H1 (cell line): ENCODE measurements around the gene OR2C1. TPM values are rescaled to one million over a fixed set of nuclear protein-coding genes. Genes with fewer than 3 reads are reported as not detected.
A peak's percentile ranks its signal among the peaks of the same experiment; 100 is the strongest.

ENCODE experiments used
- CTCF ChIA-PET: fragments of 300-600 bp; sonication (Branson Sonifier 250); formaldehyde crosslinking; loops from one replicate; lab custom pipeline; 2021; ENCODE audit not compliant: partially characterized antibody; lab: Charles Lee
- POLR2A ChIA-PET: fragments of 300-600 bp; sonication (Branson Sonifier 250); formaldehyde crosslinking; loops from one replicate; lab custom pipeline; 2021; ENCODE audit warnings: inconsistent platforms; ENCODE audit not compliant: partially characterized antibody; lab: Charles Lee
- DNase-seq, 2 experiments: peaks; one replicate each; pipeline versions ENCODE4 v3.0.0 to v3.0.0-alpha.2; 2010 to 2022; ENCODE audit warnings: low spot score in 2 of 2, low read depth in 1 of 2, mixed read lengths in 1 of 2
- FAIRE-seq: peaks from 2 replicates; lab custom pipeline; 2011; peaks lifted over from hg19 to GRCh38; lab: Jason Lieb, UNC
- H2AFZ ChIP-seq: 2 replicates; pipeline ENCODE4 v1.8.1; 2012; ENCODE audit warnings: low read length, inconsistent platforms
- H2AK5ac ChIP-seq: 2 replicates; pipeline ENCODE4 v1.6.1; 2013; ENCODE audit warnings: low read depth, low read length
- H2BK120ac ChIP-seq: replicated peaks from 2 replicates; pipeline ENCODE3; 2013; ENCODE audit warnings: low read depth, low read length, inconsistent platforms
- H2BK12ac ChIP-seq: 2 replicates; pipeline ENCODE4 v1.6.1; 2013; ENCODE audit warnings: low read depth, low read length
- H2BK15ac ChIP-seq: 2 replicates; pipeline ENCODE4 v1.6.1; 2013; ENCODE audit warnings: low read length
- H2BK20ac ChIP-seq: 2 replicates; pipeline ENCODE4 v1.6.1; 2013; ENCODE audit warnings: low read length
- H2BK5ac ChIP-seq: 2 replicates; pipeline ENCODE4 v1.6.1; 2013; ENCODE audit warnings: low read depth, low read length
- H3K14ac ChIP-seq: 2 replicates; pipeline ENCODE4 v1.6.1; 2013; ENCODE audit warnings: inconsistent platforms; ENCODE audit not compliant: insufficient read length
- H3K18ac ChIP-seq: 2 replicates; pipeline ENCODE4 v1.6.1; 2013; ENCODE audit warnings: low read length; ENCODE audit errors: extremely low read depth
- H3K23ac ChIP-seq: 2 replicates; pipeline ENCODE4 v1.6.1; 2013; ENCODE audit warnings: inconsistent platforms; ENCODE audit not compliant: insufficient read length
- H3K23me2 ChIP-seq: 2 replicates; pipeline ENCODE4 v1.6.1; 2013; ENCODE audit warnings: low read depth, low read length
- H3K27ac ChIP-seq: 2 replicates; pipeline ENCODE4 v1.6.1; 2011; ENCODE audit warnings: low read depth, low read length, inconsistent platforms
- H3K27me3 ChIP-seq, 4 experiments: replicated peaks in 1 of 4; 1 replicate in 1 of 4; 2 replicates in 3 of 4; pipeline versions ENCODE4 v1.6.1 to v1.8.1; 2011 to 2013; ENCODE audit warnings: low read length in 3 of 4, mild to moderate bottlenecking in 3 of 4, inconsistent platforms in 2 of 4, mixed read lengths in 2 of 4, moderate library complexity in 1 of 4; ENCODE audit not compliant: control insufficient read depth in 3 of 4, insufficient read depth in 3 of 4; ENCODE audit errors: extremely low read depth in 1 of 4
- H3K36me3 ChIP-seq, 4 experiments: 2 replicates each; pipeline versions ENCODE4 v1.6.1 to v1.8.1; 2011 to 2013; ENCODE audit warnings: mild to moderate bottlenecking in 4 of 4, low read length in 3 of 4, moderate library complexity in 2 of 4, control low read depth in 1 of 4, inconsistent platforms in 1 of 4; ENCODE audit not compliant: insufficient read depth in 4 of 4, control insufficient read depth in 2 of 4
- H3K4ac ChIP-seq: replicated peaks from 2 replicates; pipeline ENCODE3; 2013; ENCODE audit warnings: low read length, low read depth, mixed read lengths, inconsistent platforms; ENCODE audit not compliant: insufficient read length
- H3K4me1 ChIP-seq, 4 experiments: replicated peaks in 1 of 4; 1 replicate in 1 of 4; 2 replicates in 3 of 4; pipeline versions ENCODE4 v1.6.1 to v1.8.1; 2011 to 2013; ENCODE audit warnings: low read length in 3 of 4, inconsistent platforms in 2 of 4, mixed read lengths in 1 of 4; ENCODE audit not compliant: insufficient read depth in 4 of 4, control insufficient read depth in 3 of 4
- H3K4me2 ChIP-seq, 2 experiments: 2 replicates each; pipeline versions ENCODE4 v1.6.1 to v1.8.1; 2011 to 2013; ENCODE audit warnings: low read depth in 2 of 2, low read length in 2 of 2, control low read depth in 1 of 2, inconsistent platforms in 1 of 2, mild to moderate bottlenecking in 1 of 2; ENCODE audit not compliant: insufficient read depth in 1 of 2
- H3K4me3 ChIP-seq, 4 experiments: fragments of 200-600, 300-600 bp in 1 of 4; sonication (generic), shearing (Covaris generic), sonication (Bioruptor Twin) in 1 of 4; 2 replicates each; pipeline versions ENCODE4 v1.5.1 to v1.8.1; 2011 to 2016; ENCODE audit warnings: low read length in 4 of 4, low read depth in 3 of 4, control low read depth in 2 of 4, inconsistent platforms in 2 of 4, mild to moderate bottlenecking in 2 of 4, mixed read lengths in 1 of 4, moderate library complexity in 1 of 4; ENCODE audit not compliant: insufficient read depth in 2 of 4; ENCODE audit errors: extremely low read depth in 1 of 4
- H3K56ac ChIP-seq: replicated peaks from 2 replicates; pipeline ENCODE3; 2013; ENCODE audit warnings: low read depth, mild to moderate bottlenecking, mixed read lengths, low read length, inconsistent platforms; ENCODE audit not compliant: insufficient read length
- H3K79me1 ChIP-seq: 2 replicates; pipeline ENCODE4 v1.6.1; 2013; ENCODE audit warnings: low read depth, low read length, control low read depth
- H3K79me2 ChIP-seq, 2 experiments: 2 replicates each; pipeline versions ENCODE4 v1.6.1 to v1.8.1; 2012 to 2013; ENCODE audit warnings: low read length in 2 of 2, mild to moderate bottlenecking in 2 of 2, inconsistent platforms in 1 of 2; ENCODE audit not compliant: insufficient read depth in 2 of 2, control insufficient read depth in 1 of 2
- H3K9ac ChIP-seq, 4 experiments: replicated peaks in 1 of 4; 1 replicate in 1 of 4; 2 replicates in 3 of 4; pipeline versions ENCODE4 v1.6.1 to v1.8.1; 2011 to 2013; ENCODE audit warnings: low read depth in 3 of 4, low read length in 3 of 4, control low read depth in 2 of 4, mild to moderate bottlenecking in 2 of 4, moderate library complexity in 2 of 4, inconsistent platforms in 1 of 4; ENCODE audit errors: extremely low read depth in 1 of 4
- H3K9me3 ChIP-seq, 2 experiments: 2 replicates each; pipeline versions ENCODE4 v1.6.1 to v1.8.1; 2012 to 2013; ENCODE audit warnings: mild to moderate bottlenecking in 2 of 2, moderate library complexity in 2 of 2, control low read depth in 1 of 2, inconsistent platforms in 1 of 2, low read depth in 1 of 2, low read length in 1 of 2, mixed read lengths in 1 of 2; ENCODE audit not compliant: insufficient read depth in 2 of 2
- H4K20me1 ChIP-seq, 2 experiments: replicated peaks in 1 of 2; 2 replicates each; pipeline versions ENCODE3 to v1.8.1; 2011 to 2013; ENCODE audit warnings: inconsistent platforms in 2 of 2, low read length in 2 of 2, mild to moderate bottlenecking in 1 of 2; ENCODE audit not compliant: insufficient read depth in 2 of 2, control insufficient read depth in 1 of 2
- H4K5ac ChIP-seq: 2 replicates; pipeline ENCODE4 v1.6.1; 2013; ENCODE audit warnings: low read length, low read depth, mixed read lengths, inconsistent platforms; ENCODE audit not compliant: insufficient read length
- H4K8ac ChIP-seq: 2 replicates; pipeline ENCODE4 v1.8.0; 2013; ENCODE audit warnings: mild to moderate bottlenecking, moderate library complexity, low read length, inconsistent platforms; ENCODE audit not compliant: insufficient read depth; ENCODE audit errors: extremely low read depth
- H4K91ac ChIP-seq: replicated peaks from 2 replicates; pipeline ENCODE3; 2013; ENCODE audit warnings: low read length, mixed read lengths, inconsistent platforms; ENCODE audit not compliant: insufficient read length
- BCL11A ChIP-seq, 2 experiments: IDR thresholded peaks; one replicate each; pipeline ENCODE4 v1.6.1; 2011; ENCODE audit warnings: low read depth in 2 of 2, low read length in 2 of 2, mild to moderate bottlenecking in 2 of 2
- EZH2 ChIP-seq: fragments of 200-600 bp; sonication (generic); IDR thresholded peaks from 2 replicates; pipeline ENCODE4 v1.7.1; 2012; ENCODE audit warnings: low read depth, mild to moderate bottlenecking, moderate library complexity, low read length, inconsistent platforms; ENCODE audit not compliant: severe bottlenecking
- FOSL1 ChIP-seq: IDR thresholded peaks from 2 replicates; pipeline ENCODE4 v1.6.1; 2011; ENCODE audit warnings: mild to moderate bottlenecking, low read depth, low read length, moderate library complexity; ENCODE audit not compliant: insufficient read depth
- GTF2F1 ChIP-seq: IDR thresholded peaks from 2 replicates; pipeline ENCODE4 v1.6.1; 2012; ENCODE audit warnings: low read depth, low read length, improper control_type of control experiment, borderline replicate concordance
- JUND ChIP-seq: IDR thresholded peaks from 2 replicates; pipeline ENCODE4 v1.6.1; 2011; ENCODE audit warnings: mild to moderate bottlenecking, improper control_type of control experiment, low read length
- MAFK ChIP-seq: IDR thresholded peaks from 2 replicates; pipeline ENCODE4 v1.6.1; 2012; ENCODE audit warnings: low read depth, mild to moderate bottlenecking, improper control_type of control experiment, low read length
- RNF2 ChIP-seq: fragments of 200-900, 300-1000 bp; sonication (generic); IDR thresholded peaks from 2 replicates; pipeline ENCODE4 v1.7.1; 2016; ENCODE audit warnings: borderline replicate concordance, low read depth, mild to moderate bottlenecking, antibody characterized with exemption, low read length; ENCODE audit not compliant: poor library complexity, severe bottlenecking; ENCODE audit errors: missing control alignments
- SIX5 ChIP-seq: IDR thresholded peaks from 2 replicates; pipeline ENCODE4 v1.6.1; 2011; ENCODE audit warnings: mild to moderate bottlenecking, low read depth, low read length
- TAF1 ChIP-seq: IDR thresholded peaks from 2 replicates; pipeline ENCODE4 v1.6.1; 2011; ENCODE audit warnings: mild to moderate bottlenecking, low read depth, low read length
- WGBS, 2 experiments: shearing (Covaris generic) in 1 of 2; methylation state at CpG; one replicate each; pipeline versions ENCODE4 v1.1.6 to v1.1.7; 2013 to 2015; ENCODE audit warnings: low lambda C conversion rate in 2 of 2, mixed read lengths in 2 of 2, inconsistent platforms in 1 of 2, low coverage in 1 of 2, missing lambda C conversion rate in 1 of 2; ENCODE audit not compliant: insufficient replicate concordance in 2 of 2, insufficient coverage in 1 of 2, insufficient read length in 1 of 2; ENCODE audit errors: extremely low coverage in 1 of 2, missing lambda C conversion rate in 1 of 2; 5-methylcytosine and 5-hydroxymethylcytosine counted together
- polyA plus RNA-seq, 7 experiments: library from polyadenylated mRNA; depleted of rRNA in 3 of 7; stranded (reverse) in 5 of 7; unstranded in 2 of 7; fragments of >200 nt in 5 of 7; fragments of 200-250 nt in 2 of 7; gene quantifications; 1 replicate in 5 of 7; 2 replicates in 1 of 7; 4 replicates in 1 of 7; pipeline versions ENCODE4 v1.2.1 to v1.2.3, GENCODE V29; 2011 to 2013; ENCODE audit warnings: missing spikeins in 2 of 7, mixed read lengths in 2 of 7
- total RNA-seq: library from RNA; stranded (reverse); fragmentation: NEBNext Ultra II Directional; extraction: Animal tissue kit (Norgen Biotek cat#: 25700); gene quantifications from 2 replicates; pipeline ENCODE4 v1.2.1, GENCODE V29; 2021

Gene OR2C1
- total and polyA plus RNA-seq, 2 of the 8 experiments (the other 6 are each of a cell fraction or from before 2014, with no cell fraction given), result not detected

DNA sequence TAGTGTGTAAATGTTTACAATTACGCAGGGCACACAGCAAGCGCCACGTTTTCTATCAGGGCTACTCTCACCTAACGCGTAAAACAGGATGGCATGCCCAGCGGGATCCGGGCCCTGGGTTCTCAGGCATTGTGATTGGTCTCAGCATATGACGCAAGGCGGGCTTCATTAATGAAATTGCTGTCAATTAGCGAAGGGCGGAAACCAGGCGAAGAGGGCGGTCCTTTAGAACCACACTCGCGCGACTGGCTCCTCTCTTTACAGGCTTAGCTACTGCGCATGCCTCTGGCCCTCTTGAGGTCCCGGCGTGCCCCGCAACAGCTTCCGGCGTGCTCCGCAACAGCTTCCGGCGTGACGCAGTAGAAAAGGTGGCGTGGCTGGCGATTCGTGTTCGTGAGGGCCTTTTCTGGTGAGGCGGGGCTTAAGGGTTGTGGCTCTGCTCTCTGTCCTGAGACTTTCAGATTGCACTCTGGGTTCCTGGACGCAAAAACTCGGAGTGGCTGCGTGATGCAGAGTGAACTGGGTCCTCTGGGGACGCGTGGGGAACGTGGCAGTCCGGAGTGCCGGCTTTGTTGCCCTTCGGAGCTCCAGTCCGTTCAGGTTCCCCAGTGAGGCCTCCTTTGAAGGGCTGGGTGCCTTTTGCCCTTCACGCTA, 9.2 kb downstream of the OR2C1 start:
- ChIA-PET CTCF (interaction anchor here (0.6 to 1.6 kb wide), 2 partner anchors 9 to 96 kb away, joined by 3 read pairs; partner anchors contain the start of gene OR2C1), POLR2A (interaction anchor here (1.6 kb wide), 1 partner anchor 130 kb away, joined by 6 read pairs; the partner anchor contains the start of gene ZNF200)

More for the DNA sequence above, 9.2 kb downstream of the OR2C1 start:
- DNase-seq, result no peak
- Histone ChIP-seq H3K79me2 (no peaks in the 10 kb centered on the region), H4K5ac (no peak overlapping the region), H3K14ac (no peak overlapping the region), H4K8ac (no peak overlapping the region; the same call in 1 of the 2 replicates), H3K4me2 (no peak overlapping the region; a peak in 1 of 4 replicates), H4K91ac (no peak overlapping the region)
- no peak for TF ChIP-seq JUND
- TF ChIP-seq TAF1, result no peak
- no peak for TF ChIP-seq SIX5
- TF ChIP-seq BCL11A (IDR thresholded peaks at IDR 0.05; ENCODE audit: low read depth in 2 of 2, low read length in 2 of 2), result no peak
- TF ChIP-seq RNF2, result no peak
- no peak for TF ChIP-seq EZH2
- TF ChIP-seq GTF2F1, result no peak
- no peak for TF ChIP-seq MAFK
- TF ChIP-seq FOSL1, result no peak
- TF ChIP-seq, all 59 proteins: peak for 0
- Histone ChIP-seq H3K4ac (no peak overlapping the region), H2AFZ (no peak overlapping the region), H3K23me2 (no peaks in the 10 kb centered on the region), H2BK5ac (peak overlapping the region; percentile 16; the same call in 1 of the 2 replicates), H3K27ac (no peak overlapping the region), H3K18ac (no peak overlapping the region), H2BK20ac (no peak overlapping the region), H3K27me3 (no peaks in the 10 kb centered on the region), H4K20me1 (no peaks in the 10 kb centered on the region), H3K79me1 (no peaks in the 10 kb centered on the region), H3K9me3 (peaks cover 7 to 27% of the 10 kb centered on the region in 2 experiments; a peak in 3 of 4 replicates), H2BK120ac (no peak overlapping the region), H3K56ac (no peak overlapping the region), H2AK5ac (no peak overlapping the region), H3K4me3 (no peak overlapping the region), H3K4me1 (no peaks in the 10 kb centered on the region), H3K9ac (no peak overlapping the region), H3K36me3 (no peaks in the 10 kb centered on the region), H3K23ac (no peak overlapping the region), H2BK12ac (no peak overlapping the region), H2BK15ac (no peak overlapping the region)
- no peak for FAIRE-seq
- WGBS, 2 experiments, result 89% methylated on average over 37 of the region's 42 CpGs; no CpG with 5 or more reads in 1 of the 2 experiments
